Mesodermal cell (in vitro differentiated cells): ENCODE measurements around the gene KISS1R.
A peak's percentile ranks its signal among the peaks of the same experiment; 100 is the strongest.

Experiments
- H3K27ac ChIP-seq: 2 replicates; pipeline ENCODE4 v1.7.0; 2013; ENCODE audit warnings: mild to moderate bottlenecking, low read depth, low read length, moderate library complexity; ENCODE audit not compliant: severe bottlenecking
- H3K36me3 ChIP-seq: 2 replicates; pipeline ENCODE4 v1.7.1; 2013; ENCODE audit warnings: mild to moderate bottlenecking, low read length, moderate library complexity; ENCODE audit not compliant: control insufficient read depth, insufficient read depth
- H3K4me1 ChIP-seq: one replicate; pipeline ENCODE4 v1.7.1; 2013; ENCODE audit warnings: mild to moderate bottlenecking, low read length; ENCODE audit not compliant: insufficient read depth, control insufficient read depth, poor library complexity, severe bottlenecking
- H3K4me3 ChIP-seq: 2 replicates; pipeline ENCODE4 v1.7.0; 2013; ENCODE audit warnings: low read length, control low read depth, mild to moderate bottlenecking; ENCODE audit not compliant: insufficient read depth, poor library complexity, severe bottlenecking; ENCODE audit errors: extremely low read depth
- H3K9me3 ChIP-seq: 2 replicates; pipeline ENCODE4 v1.7.1; 2013; ENCODE audit warnings: mild to moderate bottlenecking, low read length, moderate library complexity; ENCODE audit not compliant: control insufficient read depth
- WGBS, 2 experiments: methylation state at CpG; one replicate each; pipeline ENCODE4 v1.1.5; 2013; ENCODE audit warnings: missing lambda C conversion rate in 2 of 2; ENCODE audit not compliant: insufficient coverage in 2 of 2; 5-methylcytosine and 5-hydroxymethylcytosine counted together

KISS1R gene

DNA sequence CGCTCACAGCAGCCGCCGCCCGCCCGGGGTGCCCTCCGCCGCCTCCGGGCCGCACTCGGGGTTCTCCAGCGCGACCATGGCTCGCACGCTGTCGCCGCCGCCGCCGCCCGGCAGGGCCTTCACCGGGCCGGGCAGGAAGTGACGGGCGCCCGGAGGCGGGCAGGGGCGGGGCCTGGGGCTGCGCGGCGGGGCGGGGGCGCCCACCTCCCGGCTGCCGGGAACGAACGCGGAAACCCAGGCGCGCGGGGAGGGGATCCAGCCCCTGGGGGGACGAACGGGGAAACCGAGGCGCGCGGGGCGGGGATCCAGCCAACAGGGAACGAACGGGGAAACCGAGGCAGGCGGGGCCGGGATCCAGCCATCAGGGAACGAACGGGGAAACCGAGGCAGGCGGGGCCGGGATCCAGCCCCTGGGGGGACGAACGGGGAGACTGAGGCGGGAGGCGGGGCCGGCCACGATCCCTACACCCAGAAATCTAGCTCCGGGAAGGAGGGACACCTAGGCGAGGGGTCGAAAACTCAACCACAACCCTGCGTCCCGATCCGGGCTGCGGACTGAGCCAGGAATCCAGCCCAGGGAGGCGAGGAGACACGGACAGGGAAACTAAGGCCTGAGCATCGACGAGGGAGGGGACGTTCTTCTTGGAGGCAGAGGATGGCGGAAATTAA, 3.9 kb upstream of the KISS1R start, which contains the start of gene R3HDM4:
Gene R3HDM4 (minus strand): TSS at position 140 of the 669 bp plus-strand sequence. CDS start 62 bp downstream, at position 78.
- Histone ChIP-seq H3K27ac (peak within 1 kb of the TSS; percentile 41), H3K4me1 (peaks cover 7% of the 10 kb centered on the region), H3K9me3 (no peaks in the 10 kb centered on the region), H3K36me3 (peaks cover 7% of the 10 kb centered on the region), H3K4me3 (peak within 1 kb of the TSS; percentile 86)
- 5 to 6% methylated on average over 49 to 51 of the region's 76 CpGs for WGBS, 2 experiments

DNA sequence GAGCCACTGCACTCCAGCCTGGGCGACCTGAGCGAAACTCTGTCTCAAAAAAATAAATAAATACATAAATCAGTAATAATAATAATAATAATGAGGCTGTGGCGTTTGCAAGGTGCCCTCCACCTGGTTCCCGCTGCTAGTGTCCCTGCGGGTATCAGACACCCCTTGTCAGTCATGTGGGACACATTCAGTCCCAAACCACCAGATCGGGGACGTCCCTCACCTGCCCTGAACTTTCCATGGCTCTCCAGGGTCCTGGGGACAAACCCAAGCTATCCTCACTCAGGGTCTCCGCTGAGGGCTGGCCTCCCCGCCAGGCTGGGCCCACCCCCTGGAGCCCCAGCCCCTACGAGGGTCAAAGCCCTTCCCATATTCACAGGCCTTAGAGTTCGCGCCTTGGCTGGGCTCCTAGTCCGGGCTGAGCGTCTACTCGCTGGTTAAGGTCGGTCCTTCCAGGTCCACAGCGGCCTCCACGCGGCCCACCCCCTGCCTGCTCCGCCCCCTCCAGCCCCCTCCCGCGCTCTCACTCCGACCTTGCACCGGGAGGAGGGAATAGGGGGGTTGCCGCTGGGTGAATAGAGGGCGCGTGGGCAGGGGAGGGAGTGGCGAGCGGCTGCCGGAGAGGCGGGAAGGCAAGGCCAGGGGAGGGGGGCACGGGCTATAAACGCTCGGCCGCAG, 349 bp upstream of the KISS1R start:
- Histone ChIP-seq H3K27ac (no peak overlapping the region), H3K4me3 (peak overlapping the region; percentile 29), H3K36me3 (no peaks in the 10 kb centered on the region), H3K9me3 (no peaks in the 10 kb centered on the region), H3K4me1 (no peaks in the 10 kb centered on the region)
- WGBS, 2 experiments, result 9 to 10% methylated on average over 23 of the region's 35 CpGs

DNA sequence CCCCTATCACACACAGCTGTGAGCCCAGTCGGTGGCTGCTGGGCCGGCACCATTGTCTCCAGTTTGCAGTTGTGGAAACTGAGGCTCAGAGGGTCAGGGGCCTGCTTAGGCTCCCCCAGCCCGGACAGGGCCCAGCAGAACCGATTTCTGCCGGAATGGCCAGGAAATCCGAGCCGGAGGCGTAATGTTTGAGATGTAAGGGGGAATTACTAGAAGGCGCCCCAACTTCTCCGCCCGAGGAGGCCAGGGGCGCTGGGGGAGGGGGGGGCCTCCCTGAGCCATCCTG, 962 bp downstream of the KISS1R start:
- Histone ChIP-seq H3K9me3 (no peaks in the 10 kb centered on the region), H3K4me1 (no peaks in the 10 kb centered on the region), H3K27ac (no peak overlapping the region), H3K36me3 (no peaks in the 10 kb centered on the region), H3K4me3 (no peak overlapping the region)
- WGBS, 2 experiments, result 2 to 10% methylated on average over 6 to 8 of the region's 12 CpGs

DNA sequence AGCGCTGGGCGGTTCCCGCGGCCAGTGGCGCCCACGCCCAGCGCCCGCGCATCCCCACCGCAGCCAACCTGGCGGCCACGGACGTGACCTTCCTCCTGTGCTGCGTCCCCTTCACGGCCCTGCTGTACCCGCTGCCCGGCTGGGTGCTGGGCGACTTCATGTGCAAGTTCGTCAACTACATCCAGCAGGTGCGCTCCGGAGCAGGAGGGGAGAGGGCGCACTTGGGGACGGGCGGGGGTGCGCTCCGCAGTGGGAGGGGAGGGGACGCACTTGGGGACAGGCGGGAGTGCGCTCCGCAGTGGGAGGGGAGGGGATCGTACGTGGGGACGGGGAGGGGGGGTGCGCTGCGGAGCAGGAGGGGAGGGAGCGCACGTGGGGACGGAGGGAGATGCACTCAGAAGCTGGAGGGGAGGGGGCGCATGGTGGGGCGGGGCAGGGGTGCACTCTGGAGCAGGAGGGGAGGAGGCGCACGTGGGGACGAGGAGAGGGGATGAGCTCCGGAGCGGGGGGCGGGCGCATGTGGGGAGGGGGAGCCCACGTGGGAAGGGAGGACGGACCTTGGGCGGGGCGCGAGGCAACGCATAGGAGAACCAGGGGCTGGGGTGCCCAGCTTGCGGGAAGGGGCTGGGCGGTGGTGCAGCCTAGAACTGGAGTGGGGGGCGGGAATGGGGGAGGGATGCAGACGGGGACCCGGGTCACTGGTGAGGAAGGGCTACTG, 1.5 kb downstream of the KISS1R start:
- Histone ChIP-seq H3K27ac (no peak overlapping the region), H3K36me3 (no peaks in the 10 kb centered on the region), H3K4me3 (no peak overlapping the region), H3K4me1 (no peaks in the 10 kb centered on the region), H3K9me3 (no peaks in the 10 kb centered on the region)
- 3% methylated on average over 27 to 44 of the region's 58 CpGs for WGBS, 2 experiments

DNA sequence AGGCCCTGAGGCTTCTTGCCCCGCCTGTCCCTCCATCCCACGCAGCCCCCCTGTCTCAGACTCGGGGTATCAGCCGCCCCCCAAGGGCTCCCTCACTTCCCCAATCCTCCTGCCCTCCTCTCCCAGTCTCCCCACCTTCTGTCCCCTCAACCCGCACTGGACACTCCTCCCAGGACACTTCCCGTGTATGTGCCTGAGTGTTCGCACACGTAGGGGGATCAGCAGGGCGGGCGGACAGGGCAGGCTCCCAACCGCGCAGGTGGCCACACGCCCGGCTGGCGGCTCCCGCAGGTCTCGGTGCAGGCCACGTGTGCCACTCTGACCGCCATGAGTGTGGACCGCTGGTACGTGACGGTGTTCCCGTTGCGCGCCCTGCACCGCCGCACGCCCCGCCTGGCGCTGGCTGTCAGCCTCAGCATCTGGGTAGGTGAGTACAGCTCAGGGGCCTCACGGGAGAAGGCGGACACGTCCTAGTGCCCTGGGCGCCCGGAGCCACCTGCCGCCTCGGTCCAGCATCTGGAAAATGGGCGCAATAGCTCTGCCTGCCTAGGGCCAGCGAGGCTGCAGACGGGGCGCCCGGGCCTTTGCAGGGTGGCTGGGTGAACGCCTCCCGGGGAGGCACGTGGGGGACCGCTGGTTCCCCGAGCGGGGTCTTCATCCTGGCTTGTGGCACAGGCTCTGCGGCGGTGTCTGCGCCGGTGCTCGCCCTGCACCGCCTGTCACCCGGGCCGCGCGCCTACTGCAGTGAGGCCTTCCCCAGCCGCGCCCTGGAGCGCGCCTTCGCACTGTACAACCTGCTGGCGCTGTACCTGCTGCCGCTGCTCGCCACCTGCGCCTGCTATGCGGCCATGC, 2.3 kb downstream of the KISS1R start:
- WGBS, 2 experiments, result 4 to 6% methylated on average over 66 of the region's 68 CpGs
- no peaks in the 10 kb centered on the region for H3K9me3 ChIP-seq
- no peak overlapping the region for H3K4me3 ChIP-seq
- no peak overlapping the region for H3K27ac ChIP-seq
- peaks cover 4% of the 10 kb centered on the region for H3K4me1 ChIP-seq
- no peaks in the 10 kb centered on the region for H3K36me3 ChIP-seq

DNA sequence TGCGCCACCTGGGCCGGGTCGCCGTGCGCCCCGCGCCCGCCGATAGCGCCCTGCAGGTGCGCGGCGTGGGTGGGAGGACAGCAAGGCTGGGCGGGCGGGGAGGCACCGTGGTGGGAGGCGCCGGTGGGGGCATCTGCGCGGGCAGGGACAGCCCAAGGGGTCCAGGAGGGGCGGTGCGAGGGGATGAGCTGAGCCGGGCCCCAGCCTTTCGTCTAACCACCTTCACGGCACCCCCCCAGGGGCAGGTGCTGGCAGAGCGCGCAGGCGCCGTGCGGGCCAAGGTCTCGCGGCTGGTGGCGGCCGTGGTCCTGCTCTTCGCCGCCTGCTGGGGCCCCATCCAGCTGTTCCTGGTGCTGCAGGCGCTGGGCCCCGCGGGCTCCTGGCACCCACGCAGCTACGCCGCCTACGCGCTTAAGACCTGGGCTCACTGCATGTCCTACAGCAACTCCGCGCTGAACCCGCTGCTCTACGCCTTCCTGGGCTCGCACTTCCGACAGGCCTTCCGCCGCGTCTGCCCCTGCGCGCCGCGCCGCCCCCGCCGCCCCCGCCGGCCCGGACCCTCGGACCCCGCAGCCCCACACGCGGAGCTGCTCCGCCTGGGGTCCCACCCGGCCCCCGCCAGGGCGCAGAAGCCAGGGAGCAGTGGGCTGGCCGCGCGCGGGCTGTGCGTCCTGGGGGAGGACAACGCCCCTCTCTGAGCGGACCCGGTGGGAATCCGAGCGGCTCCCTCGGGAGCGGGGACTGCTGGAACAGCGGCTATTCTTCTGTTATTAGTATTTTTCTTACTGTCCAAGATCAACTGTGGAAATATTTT, 3.1 kb downstream of the KISS1R start:
- 5% methylated on average over 50 to 55 of the region's 84 CpGs for WGBS, 2 experiments
- Histone ChIP-seq H3K27ac (no peak overlapping the region), H3K4me3 (peak overlapping the region; percentile 11), H3K36me3 (no peaks in the 10 kb centered on the region), H3K9me3 (no peaks in the 10 kb centered on the region), H3K4me1 (peaks cover 4% of the 10 kb centered on the region)

DNA sequence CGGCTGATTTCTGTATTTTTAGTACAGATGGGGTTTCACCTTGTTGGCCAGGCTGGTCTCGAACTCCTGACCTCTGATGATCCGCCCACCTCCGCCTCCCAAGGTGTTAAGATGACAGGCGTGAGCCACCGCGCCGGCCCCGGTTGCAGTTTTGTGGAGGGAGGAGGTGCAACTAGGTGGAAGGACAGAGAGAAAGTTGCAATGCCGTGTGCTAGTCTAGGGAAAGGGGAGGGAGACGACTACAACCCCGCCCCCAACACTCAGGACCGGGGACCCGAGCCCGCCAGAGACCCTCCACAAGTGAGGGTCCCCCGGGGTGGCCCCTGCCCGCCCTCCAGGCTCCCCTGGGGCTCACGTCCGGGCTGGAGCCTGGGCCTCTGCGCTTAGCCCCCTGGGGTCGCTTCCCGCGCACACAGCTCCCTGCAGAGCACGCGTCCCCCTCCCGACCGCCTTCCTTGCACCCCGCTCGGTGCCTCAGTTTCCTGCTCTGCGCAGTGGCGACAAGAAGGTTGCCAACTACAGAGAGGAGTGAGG, 7.5 kb downstream of the KISS1R start:
- peaks cover 22% of the 10 kb centered on the region for H3K36me3 ChIP-seq
- H3K4me1 ChIP-seq, result peaks cover 4% of the 10 kb centered on the region
- H3K4me3 ChIP-seq, result peak overlapping the region; percentile 99
- H3K9me3 ChIP-seq, result no peaks in the 10 kb centered on the region
- WGBS, 2 experiments, result 8 to 16% methylated on average over 24 to 26 of the region's 31 CpGs
- peak overlapping the region; percentile 95 for H3K27ac ChIP-seq

DNA sequence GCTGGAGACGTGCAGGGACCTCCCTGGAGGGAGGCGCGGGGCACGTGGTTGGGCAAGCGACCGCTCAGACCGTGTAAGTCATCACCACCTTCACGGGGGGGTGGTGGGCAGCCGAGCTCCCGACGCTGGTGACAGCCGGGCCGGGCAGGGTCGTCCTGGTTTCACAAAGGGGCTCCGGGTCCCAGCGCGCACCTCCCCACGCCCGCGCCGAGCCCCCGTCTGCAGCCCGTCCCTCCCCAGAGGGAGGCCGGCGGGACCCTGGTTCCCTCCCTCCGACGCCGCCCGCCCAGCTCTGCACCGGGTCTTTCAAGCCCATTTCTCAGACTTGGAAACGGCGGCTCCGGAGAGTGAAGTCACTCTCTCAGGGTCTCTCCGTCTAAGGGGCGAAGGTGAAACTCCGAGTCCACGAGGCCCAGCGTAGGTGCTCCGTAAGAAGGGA, 8.0 kb downstream of the KISS1R start:
- Histone ChIP-seq H3K9me3 (no peaks in the 10 kb centered on the region), H3K36me3 (peaks cover 27% of the 10 kb centered on the region), H3K4me1 (peaks cover 4% of the 10 kb centered on the region), H3K4me3 (peak overlapping the region; percentile 99), H3K27ac (peak overlapping the region; percentile 95)
- WGBS, 2 experiments, result 1% methylated on average over 34 to 35 of the region's 39 CpGs

DNA sequence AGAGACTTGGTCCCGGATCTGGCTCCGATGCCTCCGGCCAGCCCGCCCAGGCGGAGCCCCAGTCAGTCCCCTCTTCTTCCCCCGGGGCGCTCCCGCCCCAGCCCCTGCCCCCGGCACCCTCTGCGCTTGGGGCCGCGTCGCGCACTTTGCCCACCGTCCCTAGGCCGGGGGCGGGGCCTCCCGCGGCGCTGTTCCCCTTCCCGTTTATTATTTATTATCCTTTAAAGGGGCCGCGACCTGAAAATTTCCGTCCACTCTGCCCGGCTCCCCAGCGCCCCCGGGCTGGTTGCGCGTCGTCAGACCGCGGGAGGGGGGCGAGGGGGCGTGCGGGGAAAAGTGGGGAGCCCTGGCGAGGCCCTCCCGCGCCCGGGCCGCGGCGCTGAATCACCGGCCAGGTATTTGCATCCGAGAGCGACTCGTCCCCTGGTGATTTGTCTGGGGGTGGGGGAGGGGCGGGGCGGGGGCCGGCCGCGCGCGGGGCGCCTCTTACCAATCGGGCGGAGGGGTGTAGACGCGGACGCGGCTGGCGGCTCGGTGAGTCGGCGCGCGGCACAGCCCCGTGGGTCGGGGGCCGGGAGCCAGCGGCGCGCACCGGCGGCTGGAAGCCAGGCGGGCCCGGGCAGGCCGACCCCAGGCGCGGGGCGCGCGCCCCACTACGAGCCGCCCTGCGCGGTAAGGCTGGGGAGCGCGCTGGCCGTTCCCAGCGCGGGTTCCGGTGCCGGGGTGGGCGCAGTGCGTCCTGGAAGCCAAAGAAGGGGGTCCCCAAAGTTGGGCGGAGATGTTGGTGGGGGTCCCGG, 8.6 kb downstream of the KISS1R start, which contains the start of gene ARID3A:
Gene ARID3A (plus strand): TSS at position 510 of the 797 bp plus-strand sequence. CDS start 3,494 bp downstream, outside the sequence.
- H3K9me3 ChIP-seq, result no peaks in the 10 kb centered on the region
- peak within 1 kb of the TSS; percentile 99 for H3K4me3 ChIP-seq
- peaks cover 32% of the 10 kb centered on the region for H3K36me3 ChIP-seq
- 0% methylated on average over 46 to 71 of the region's 97 CpGs for WGBS, 2 experiments
- peak within 1 kb of the TSS; percentile 95 for H3K27ac ChIP-seq
- peaks cover 4% of the 10 kb centered on the region for H3K4me1 ChIP-seq
